ENCODE data around the gene CTTN. TPM values are rescaled to one million over a fixed set of nuclear protein-coding genes. Genes with fewer than 3 reads are reported as not detected.
A peak's percentile ranks its signal among the peaks of the same experiment; 100 is the strongest.

The CTTN gene
- total RNA-seq, 1 donor from 2014 or later: 458 TPM

DNA sequence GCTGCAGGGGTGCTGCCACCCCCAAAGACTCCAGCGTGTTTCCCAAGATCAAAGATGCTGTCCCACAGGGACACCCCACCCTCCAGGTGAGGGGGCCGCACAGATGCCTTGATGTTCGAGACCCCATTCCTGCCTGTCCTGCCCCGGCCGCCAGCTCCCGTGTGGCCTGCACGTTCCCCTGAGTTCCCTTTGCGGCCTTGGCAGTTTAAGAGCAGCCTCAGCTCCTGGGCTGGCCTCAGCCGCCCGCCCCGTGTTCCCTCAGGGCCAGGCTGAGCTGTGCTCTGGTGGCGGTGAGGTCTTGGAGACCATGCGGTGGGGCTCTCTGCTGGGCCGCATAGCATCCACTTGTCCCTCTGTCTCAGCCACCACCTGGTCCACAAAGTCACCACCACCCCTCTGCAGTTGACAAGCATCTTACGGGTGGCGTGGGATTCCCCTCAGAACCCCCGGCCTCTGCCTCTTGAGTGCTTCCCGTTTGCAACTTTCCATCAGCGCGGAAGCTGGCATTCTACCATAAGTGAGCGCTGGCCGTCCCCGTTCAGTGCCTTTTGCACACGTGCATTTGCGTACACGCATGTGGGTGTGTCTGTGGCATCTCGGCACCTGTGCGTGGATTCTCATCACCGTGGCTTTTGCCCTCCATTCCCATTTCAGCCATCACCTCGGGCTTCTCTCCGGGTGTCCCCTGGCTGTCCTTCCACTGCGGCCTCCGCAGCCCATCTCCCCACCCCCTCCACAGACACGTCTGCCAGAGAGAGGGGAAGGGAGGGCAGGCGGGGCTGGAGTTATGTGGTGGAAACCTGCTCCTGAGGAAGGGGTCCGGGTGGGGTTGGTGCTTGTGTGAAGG lies 35.9 kb downstream of the CTTN start:
- H3K4me1 Mint-ChIP-seq (ENCODE audit: unreplicated experiment): no peaks in the 10 kb centered on the region
- TF ChIP-seq, protein P1, sequence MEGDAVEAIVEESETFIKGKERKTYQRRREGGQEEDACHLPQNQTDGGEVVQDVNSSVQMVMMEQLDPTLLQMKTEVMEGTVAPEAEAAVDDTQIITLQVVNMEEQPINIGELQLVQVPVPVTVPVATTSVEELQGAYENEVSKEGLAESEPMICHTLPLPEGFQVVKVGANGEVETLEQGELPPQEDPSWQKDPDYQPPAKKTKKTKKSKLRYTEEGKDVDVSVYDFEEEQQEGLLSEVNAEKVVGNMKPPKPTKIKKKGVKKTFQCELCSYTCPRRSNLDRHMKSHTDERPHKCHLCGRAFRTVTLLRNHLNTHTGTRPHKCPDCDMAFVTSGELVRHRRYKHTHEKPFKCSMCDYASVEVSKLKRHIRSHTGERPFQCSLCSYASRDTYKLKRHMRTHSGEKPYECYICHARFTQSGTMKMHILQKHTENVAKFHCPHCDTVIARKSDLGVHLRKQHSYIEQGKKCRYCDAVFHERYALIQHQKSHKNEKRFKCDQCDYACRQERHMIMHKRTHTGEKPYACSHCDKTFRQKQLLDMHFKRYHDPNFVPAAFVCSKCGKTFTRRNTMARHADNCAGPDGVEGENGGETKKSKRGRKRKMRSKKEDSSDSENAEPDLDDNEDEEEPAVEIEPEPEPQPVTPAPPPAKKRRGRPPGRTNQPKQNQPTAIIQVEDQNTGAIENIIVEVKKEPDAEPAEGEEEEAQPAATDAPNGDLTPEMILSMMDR (IDR thresholded peaks at IDR 0.05; ENCODE audit: unreplicated experiment): no peak
- peaks cover 66% of the 10 kb centered on the region for H3K36me3 Mint-ChIP-seq (ENCODE audit: low read depth, unreplicated experiment)
- peak overlapping the region; percentile 51 for H3K4me3 Mint-ChIP-seq (ENCODE audit: unreplicated experiment)
- DNase-seq (ENCODE audit: low spot score): no peak
- H3K27ac Mint-ChIP-seq (ENCODE audit: unreplicated experiment): peak overlapping the region; percentile 57
- peaks cover 8% of the 10 kb centered on the region for H3K27me3 Mint-ChIP-seq (ENCODE audit: unreplicated experiment)
- H3K9me3 Mint-ChIP-seq (ENCODE audit: unreplicated experiment): no peaks in the 10 kb centered on the region

DNA sequence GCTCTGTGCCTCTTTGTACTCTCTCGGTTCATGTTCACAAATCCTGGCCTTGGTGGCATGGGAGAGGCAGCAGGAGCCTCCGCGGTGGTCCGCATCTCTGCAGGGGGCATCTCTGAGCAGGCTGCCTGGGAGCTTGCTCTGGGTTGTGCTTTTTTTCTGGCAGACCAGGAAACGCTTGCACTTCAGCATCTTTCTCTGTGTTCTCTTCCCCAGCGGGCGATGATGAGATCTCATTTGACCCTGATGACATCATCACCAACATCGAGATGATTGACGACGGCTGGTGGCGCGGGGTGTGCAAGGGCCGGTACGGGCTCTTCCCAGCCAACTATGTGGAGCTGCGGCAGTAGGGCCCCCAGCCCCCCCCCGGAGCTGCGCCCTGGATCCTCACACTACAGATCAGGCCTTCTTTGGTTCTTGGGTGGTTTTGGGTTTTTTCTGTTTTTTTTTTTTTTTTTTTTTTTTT lies 36.5 kb downstream of the CTTN start:
- TF ChIP-seq, protein P1 (IDR thresholded peaks at IDR 0.05; ENCODE audit: unreplicated experiment): no peak
- Mint-ChIP-seq H3K9me3 (ENCODE audit: unreplicated experiment) (no peaks in the 10 kb centered on the region), H3K36me3 (ENCODE audit: low read depth, unreplicated experiment) (peaks cover 71% of the 10 kb centered on the region), H3K27ac (ENCODE audit: unreplicated experiment) (no peak overlapping the region), H3K27me3 (ENCODE audit: unreplicated experiment) (peaks cover 8% of the 10 kb centered on the region), H3K4me3 (ENCODE audit: unreplicated experiment) (no peak overlapping the region), H3K4me1 (ENCODE audit: unreplicated experiment) (no peaks in the 10 kb centered on the region)
- no peak for DNase-seq (ENCODE audit: low spot score)

DNA sequence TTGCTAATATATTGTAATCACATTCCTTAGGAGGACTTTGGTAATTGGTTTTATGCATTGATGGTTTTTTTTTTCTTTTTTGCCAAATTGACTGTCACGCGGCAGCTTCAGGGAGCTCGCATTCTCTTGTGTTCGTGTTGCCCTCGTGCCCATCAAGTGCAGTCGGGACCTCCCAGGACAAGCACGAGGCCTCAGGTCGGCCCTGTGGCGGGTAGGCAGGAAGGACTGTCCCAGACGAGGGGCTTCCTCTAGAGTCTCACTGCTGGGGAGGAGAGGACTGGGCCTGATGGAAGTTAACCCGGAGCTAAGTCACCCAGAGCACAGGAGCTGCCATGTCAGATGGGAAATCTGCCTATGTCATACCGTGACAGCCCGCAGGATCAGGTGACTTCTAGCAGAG lies 37.0 kb downstream of the CTTN start:
- H3K4me1 Mint-ChIP-seq (ENCODE audit: unreplicated experiment): no peaks in the 10 kb centered on the region
- TF ChIP-seq, protein P1 (IDR thresholded peaks at IDR 0.05; ENCODE audit: unreplicated experiment): no peak
- no peak for DNase-seq (ENCODE audit: low spot score)
- H3K27me3 Mint-ChIP-seq (ENCODE audit: unreplicated experiment): peaks cover 8% of the 10 kb centered on the region
- H3K27ac Mint-ChIP-seq (ENCODE audit: unreplicated experiment): no peak overlapping the region
- no peak overlapping the region for H3K4me3 Mint-ChIP-seq (ENCODE audit: unreplicated experiment)
- no peaks in the 10 kb centered on the region for H3K9me3 Mint-ChIP-seq (ENCODE audit: unreplicated experiment)
- H3K36me3 Mint-ChIP-seq (ENCODE audit: low read depth, unreplicated experiment): peaks cover 72% of the 10 kb centered on the region

DNA sequence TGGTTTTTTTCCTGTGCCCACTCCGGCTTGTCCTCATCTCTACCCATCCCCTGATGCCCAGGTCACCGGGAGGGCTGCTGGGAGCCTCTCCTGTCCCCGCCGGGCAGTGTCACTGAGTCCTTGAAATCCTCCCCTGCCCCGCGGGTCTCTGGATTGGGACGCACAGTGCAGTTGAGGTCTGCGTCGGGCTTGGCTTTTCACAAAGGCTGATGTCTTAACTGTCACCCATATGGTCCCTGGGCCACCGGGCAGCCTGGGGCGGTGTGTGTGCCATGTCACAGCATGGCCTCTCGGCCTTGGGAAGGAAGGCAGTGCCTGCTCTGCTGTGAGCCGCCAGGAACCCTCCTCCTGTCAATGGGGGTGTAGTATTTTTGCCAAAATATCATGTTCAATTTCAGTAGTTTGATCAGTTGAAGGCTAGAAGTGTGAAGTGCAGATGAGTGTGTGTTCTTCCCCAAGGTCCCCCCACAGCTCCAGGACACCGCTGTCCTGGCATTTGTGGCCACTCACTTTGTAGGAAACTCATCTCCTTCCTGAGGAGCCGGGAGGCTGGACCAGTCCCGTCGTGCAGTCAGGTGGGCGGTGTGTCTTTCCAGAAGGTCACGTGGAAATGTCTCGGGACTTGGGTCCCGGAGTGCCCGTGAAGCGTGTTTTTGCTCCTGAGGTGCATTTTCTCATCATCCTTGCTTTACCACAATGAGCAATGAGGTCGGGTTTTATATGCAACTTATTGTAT lies 37.6 kb downstream of the CTTN start:
- H3K36me3 Mint-ChIP-seq (ENCODE audit: low read depth, unreplicated experiment): peaks cover 71% of the 10 kb centered on the region
- H3K4me3 Mint-ChIP-seq (ENCODE audit: unreplicated experiment): no peak overlapping the region
- TF ChIP-seq, protein P1 (IDR thresholded peaks at IDR 0.05; ENCODE audit: unreplicated experiment): no peak
- no peak for DNase-seq (ENCODE audit: low spot score)
- peaks cover 8% of the 10 kb centered on the region for H3K27me3 Mint-ChIP-seq (ENCODE audit: unreplicated experiment)
- no peaks in the 10 kb centered on the region for H3K9me3 Mint-ChIP-seq (ENCODE audit: unreplicated experiment)
- H3K27ac Mint-ChIP-seq (ENCODE audit: unreplicated experiment): no peak overlapping the region
- no peaks in the 10 kb centered on the region for H3K4me1 Mint-ChIP-seq (ENCODE audit: unreplicated experiment)

DNA sequence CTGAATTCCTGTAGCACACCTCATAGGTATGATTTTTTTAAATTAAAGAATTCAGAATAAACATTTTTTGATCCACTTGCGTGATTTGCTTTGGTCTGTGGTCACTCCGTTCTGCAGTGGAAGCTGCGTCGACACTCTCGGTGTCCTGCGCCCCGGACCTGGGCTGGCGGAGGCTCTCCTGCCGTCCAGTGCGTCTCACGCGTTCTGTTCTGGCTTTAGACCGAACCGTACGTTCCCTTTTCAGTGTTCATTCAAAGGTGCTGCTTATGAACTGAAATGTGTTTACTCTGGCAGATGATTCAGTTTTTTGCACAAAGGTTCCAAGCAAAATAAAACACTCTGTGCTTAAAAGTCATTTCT lies 38.2 kb downstream of the CTTN start:
- DNase-seq (ENCODE audit: low spot score): no peak
- Mint-ChIP-seq H3K4me1 (ENCODE audit: unreplicated experiment) (no peaks in the 10 kb centered on the region), H3K27me3 (ENCODE audit: unreplicated experiment) (peaks cover 8% of the 10 kb centered on the region), H3K27ac (ENCODE audit: unreplicated experiment) (peak overlapping the region; percentile 48), H3K36me3 (ENCODE audit: low read depth, unreplicated experiment) (peaks cover 70% of the 10 kb centered on the region), H3K9me3 (ENCODE audit: unreplicated experiment) (no peaks in the 10 kb centered on the region), H3K4me3 (ENCODE audit: unreplicated experiment) (no peak overlapping the region)
- TF ChIP-seq, protein P1 (IDR thresholded peaks at IDR 0.05; ENCODE audit: unreplicated experiment): no peak

Data from endothelial cell (in vitro differentiated cells).